ENCODE results near the gene DMGDH. TPM values are rescaled to one million over a fixed set of nuclear protein-coding genes. Genes with fewer than 3 reads are reported as not detected.

DMGDH gene
- 0.28 TPM for polyA plus RNA-seq (2012; ENCODE audit: missing spikeins)

- TF ChIP-seq POLR2AphosphoS5 (IDR thresholded peaks at IDR 0.05; ENCODE audit: low read depth, low read length) (no peak), POLR2A (IDR thresholded peaks at IDR 0.05; ENCODE audit: low read depth, low read length) (no peak), TAF1 (IDR thresholded peaks at IDR 0.05; ENCODE audit: borderline replicate concordance, low read depth, low read length) (no peak)
- FAIRE-seq (no peak), DNase-seq (ENCODE audit: insufficient read length) (peak; percentile 10)
These were observed at the start of gene DMGDH, which contains the start of gene BHMT2 for GRCh38 chr5:79069488-79070349. Gene DMGDH (minus strand): TSS chr5:79069674. CDS start chr5:79069620, 54 bp downstream. Gene BHMT2 (plus strand): TSS chr5:79069767. CDS start chr5:79069783, 16 bp downstream.

GRCh38 chr5:79112703-79113058, 43.2 kb upstream of the DMGDH start:
- TF ChIP-seq TAF1 (IDR thresholded peaks at IDR 0.05; ENCODE audit: borderline replicate concordance, low read depth, low read length), result no peak
- no peak for FAIRE-seq
- no peak for DNase-seq (ENCODE audit: insufficient read length)

- FAIRE-seq (no peak), DNase-seq (ENCODE audit: insufficient read length) (no peak)
- TF ChIP-seq POLR2AphosphoS5 (IDR thresholded peaks at IDR 0.05; ENCODE audit: low read depth, low read length), result no peak
- TF ChIP-seq TAF1 (IDR thresholded peaks at IDR 0.05; ENCODE audit: borderline replicate concordance, low read depth, low read length), result no peak
- no peak for TF ChIP-seq POLR2A (IDR thresholded peaks at IDR 0.05; ENCODE audit: low read depth, low read length)
These were observed 42.7 kb upstream of the DMGDH start for GRCh38 chr5:79111960-79112702.

GRCh38 chr5:79111387-79111959, 42.0 kb upstream of the DMGDH start, which contains the start of gene BHMT:
Gene BHMT (plus strand): TSS chr5:79111809. CDS start chr5:79111886, 77 bp downstream.
- FAIRE-seq (no peak), DNase-seq (ENCODE audit: insufficient read length) (no peak)
- TF ChIP-seq TAF1 (IDR thresholded peaks at IDR 0.05; ENCODE audit: borderline replicate concordance, low read depth, low read length) (no peak), POLR2AphosphoS5 (IDR thresholded peaks at IDR 0.05; ENCODE audit: low read depth, low read length) (no peak), POLR2A (IDR thresholded peaks at IDR 0.05; ENCODE audit: low read depth, low read length) (no peak)

GRCh38 chr5:79109527-79110492, 40.3 kb upstream of the DMGDH start:
- FAIRE-seq (no peak), DNase-seq (ENCODE audit: insufficient read length) (no peak)
- TF ChIP-seq POLR2A (IDR thresholded peaks at IDR 0.05; ENCODE audit: low read depth, low read length), result no peak
- TF ChIP-seq TAF1 (IDR thresholded peaks at IDR 0.05; ENCODE audit: borderline replicate concordance, low read depth, low read length), result no peak
- TF ChIP-seq POLR2AphosphoS5 (IDR thresholded peaks at IDR 0.05; ENCODE audit: low read depth, low read length), result no peak

GRCh38 chr5:79108792-79109191, 39.3 kb upstream of the DMGDH start:
- TF ChIP-seq POLR2AphosphoS5 (IDR thresholded peaks at IDR 0.05; ENCODE audit: low read depth, low read length), result no peak
- no peak for TF ChIP-seq TAF1 (IDR thresholded peaks at IDR 0.05; ENCODE audit: borderline replicate concordance, low read depth, low read length)
- TF ChIP-seq POLR2A (IDR thresholded peaks at IDR 0.05; ENCODE audit: low read depth, low read length), result no peak
- DNase-seq (ENCODE audit: insufficient read length) (no peak), FAIRE-seq (no peak)

- TF ChIP-seq POLR2A (IDR thresholded peaks at IDR 0.05; ENCODE audit: low read depth, low read length) (no peak), POLR2AphosphoS5 (IDR thresholded peaks at IDR 0.05; ENCODE audit: low read depth, low read length) (no peak), TAF1 (IDR thresholded peaks at IDR 0.05; ENCODE audit: borderline replicate concordance, low read depth, low read length) (no peak)
- FAIRE-seq, result no peak
- DNase-seq (ENCODE audit: insufficient read length), result no peak
These were observed 38.6 kb upstream of the DMGDH start for GRCh38 chr5:79108086-79108485.

- TF ChIP-seq POLR2A (IDR thresholded peaks at IDR 0.05; ENCODE audit: low read depth, low read length) (no peak), POLR2AphosphoS5 (IDR thresholded peaks at IDR 0.05; ENCODE audit: low read depth, low read length) (no peak), TAF1 (IDR thresholded peaks at IDR 0.05; ENCODE audit: borderline replicate concordance, low read depth, low read length) (no peak)
- FAIRE-seq (no peak), DNase-seq (ENCODE audit: insufficient read length) (no peak)
These were observed 37.7 kb upstream of the DMGDH start for GRCh38 chr5:79107020-79107796.

- TF ChIP-seq POLR2A (IDR thresholded peaks at IDR 0.05; ENCODE audit: low read depth, low read length), result no peak
- no peak for TF ChIP-seq POLR2AphosphoS5 (IDR thresholded peaks at IDR 0.05; ENCODE audit: low read depth, low read length)
- TF ChIP-seq TAF1 (IDR thresholded peaks at IDR 0.05; ENCODE audit: borderline replicate concordance, low read depth, low read length), result no peak
- no peak for DNase-seq (ENCODE audit: insufficient read length)
- no peak for FAIRE-seq
These were observed 36.4 kb upstream of the DMGDH start for GRCh38 chr5:79105868-79106267.

GRCh38 chr5:79093762-79094161, 24.3 kb upstream of the DMGDH start:
- FAIRE-seq (no peak), DNase-seq (ENCODE audit: insufficient read length) (no peak)
- TF ChIP-seq POLR2A (IDR thresholded peaks at IDR 0.05; ENCODE audit: low read depth, low read length) (no peak), TAF1 (IDR thresholded peaks at IDR 0.05; ENCODE audit: borderline replicate concordance, low read depth, low read length) (no peak), POLR2AphosphoS5 (IDR thresholded peaks at IDR 0.05; ENCODE audit: low read depth, low read length) (no peak)

Measured in GM12892 (cell line).